ENCODE measurements around the gene SRD5A1.

SRD5A1 gene

DNA sequence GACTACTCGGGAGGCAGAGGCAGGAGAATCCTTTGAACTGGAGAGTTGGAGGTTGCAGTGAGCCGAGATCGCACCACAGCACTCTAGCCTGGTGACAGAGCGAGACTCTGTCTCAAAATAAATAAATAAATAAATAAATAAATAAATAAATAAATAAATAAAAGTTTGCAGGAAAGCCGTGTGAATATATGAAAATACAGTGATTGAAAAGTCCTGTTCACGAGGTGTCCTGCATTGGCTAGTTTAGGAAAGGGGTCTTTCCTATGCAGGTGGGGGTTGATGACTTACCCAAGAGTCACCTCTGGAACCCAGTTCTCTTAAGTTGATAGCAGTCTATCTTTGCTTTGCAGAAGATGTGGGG lies 87.3 kb downstream of the SRD5A1 start:
- no peak overlapping the region for H3K4me3 ChIP-seq (ENCODE audit: low read depth, low read length)
- TF ChIP-seq CTCF (conservative IDR thresholded peaks at IDR 0.05; ENCODE audit: low read depth, low read length) = no peak
- no peak for DNase-seq (ENCODE audit: low read depth)

- no peak overlapping the region for H3K4me3 ChIP-seq (ENCODE audit: low read depth, low read length)
- DNase-seq (ENCODE audit: low read depth) = no peak
- no peak for TF ChIP-seq CTCF (conservative IDR thresholded peaks at IDR 0.05; ENCODE audit: low read depth, low read length)
These were observed 88.2 kb downstream of the SRD5A1 start for GRCh38 chr5:6721442-6721841.

DNA sequence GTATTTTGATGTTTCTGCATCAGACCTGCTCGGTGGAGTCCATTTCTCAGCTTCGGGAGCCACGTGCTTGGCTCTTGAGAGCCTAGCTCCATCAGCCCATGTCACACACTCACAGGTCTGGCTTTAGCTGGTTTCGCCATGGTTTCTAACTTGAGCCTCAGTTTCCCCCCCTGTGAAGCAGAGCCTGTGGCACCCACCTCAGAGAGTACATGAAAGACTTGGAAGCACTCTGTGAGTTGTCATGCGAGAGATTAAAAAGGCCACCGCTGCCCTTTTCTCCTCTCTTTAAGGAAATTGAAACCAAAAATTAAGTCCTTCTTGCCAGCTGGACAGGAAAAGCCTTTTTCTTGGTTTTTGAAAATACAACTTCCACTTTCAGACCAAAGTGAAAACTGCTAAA lies 88.8 kb downstream of the SRD5A1 start:
- H3K4me3 ChIP-seq (ENCODE audit: low read depth, low read length) = no peak overlapping the region
- peak; percentile 33 for DNase-seq (ENCODE audit: low read depth)
- no peak for TF ChIP-seq CTCF (conservative IDR thresholded peaks at IDR 0.05; ENCODE audit: low read depth, low read length)

DNA sequence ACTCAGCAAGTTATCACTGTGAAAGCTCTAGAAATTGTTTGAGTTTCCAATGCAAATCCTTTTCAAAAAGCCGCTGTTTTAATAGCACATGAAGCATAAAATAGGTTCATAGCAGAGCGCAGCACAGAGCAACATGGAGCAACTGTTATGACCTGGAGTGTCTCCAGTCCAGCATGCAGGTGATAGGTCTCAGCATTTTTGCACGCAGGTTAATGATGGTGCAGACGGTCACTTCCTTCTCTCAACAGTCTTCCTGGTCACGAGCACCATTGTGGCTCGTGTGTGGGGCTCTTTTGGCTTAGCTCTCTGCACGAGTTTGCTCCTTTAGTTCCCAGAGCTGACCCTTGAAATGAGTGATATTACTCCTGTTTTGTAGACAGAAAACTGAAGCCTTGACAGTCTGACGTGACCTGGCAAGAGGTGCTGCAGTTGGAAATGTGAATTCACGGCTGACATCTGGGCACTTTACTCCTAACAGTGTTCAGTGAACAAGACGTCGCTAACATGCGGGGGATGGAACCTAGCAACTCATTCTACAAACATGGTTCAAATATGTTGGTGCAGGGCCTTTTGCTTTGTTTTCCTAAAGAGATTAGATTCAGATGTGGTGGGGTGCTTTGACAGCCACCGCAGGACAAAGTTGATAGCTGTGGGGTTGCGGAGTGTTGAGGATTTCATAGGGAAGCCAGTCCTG lies 90.0 kb downstream of the SRD5A1 start:
- no peak for TF ChIP-seq CTCF (conservative IDR thresholded peaks at IDR 0.05; ENCODE audit: low read depth, low read length)
- no peak overlapping the region for H3K4me3 ChIP-seq (ENCODE audit: low read depth, low read length)
- DNase-seq (ENCODE audit: low read depth) = no peak

GRCh38 chr5:6723816-6724300 lies 90.6 kb downstream of the SRD5A1 start:
- TF ChIP-seq CTCF (conservative IDR thresholded peaks at IDR 0.05; ENCODE audit: low read depth, low read length) = no peak
- no peak for DNase-seq (ENCODE audit: low read depth)
- no peak overlapping the region for H3K4me3 ChIP-seq (ENCODE audit: low read depth, low read length)

All from choroid plexus epithelial cell (primary cell).